H9 (cell line): ENCODE results near the gene MYOF. TPM values are rescaled to one million over a fixed set of nuclear protein-coding genes. Genes with fewer than 3 reads are reported as not detected.

ENCODE experiments used
- DNase-seq: peaks from one replicate; pipeline ENCODE4 v3.0.0-alpha.2; 2017
- H2AFZ ChIP-seq: one replicate; pipeline ENCODE4 v1.6.1; 2013; ENCODE audit warnings: mild to moderate bottlenecking, low read length, control low read depth, moderate library complexity
- H2AK5ac ChIP-seq: 2 replicates; pipeline ENCODE4 v1.6.1; 2013; ENCODE audit warnings: low read length, control low read depth, mixed read lengths; ENCODE audit not compliant: insufficient read length
- H2BK120ac ChIP-seq: one replicate; pipeline ENCODE4 v1.6.1; 2013; ENCODE audit warnings: low read depth, mild to moderate bottlenecking, low read length, control low read depth, inconsistent platforms; ENCODE audit not compliant: poor library complexity, severe bottlenecking
- H2BK12ac ChIP-seq: 2 replicates; pipeline ENCODE4 v1.6.1; 2013; ENCODE audit warnings: low read length, control low read depth, mixed read lengths, low read depth; ENCODE audit not compliant: insufficient read length
- H2BK15ac ChIP-seq: 2 replicates; pipeline ENCODE4 v1.6.1; 2013; ENCODE audit warnings: low read depth, low read length, control low read depth
- H2BK20ac ChIP-seq: one replicate; pipeline ENCODE4 v1.6.1; 2013; ENCODE audit warnings: low read depth, mild to moderate bottlenecking, low read length, control low read depth, inconsistent platforms; ENCODE audit not compliant: poor library complexity, severe bottlenecking
- H2BK5ac ChIP-seq: 2 replicates; pipeline ENCODE4 v1.6.1; 2013; ENCODE audit warnings: low read length, control low read depth, mixed read lengths; ENCODE audit not compliant: insufficient read length
- H3K14ac ChIP-seq: 2 replicates; pipeline ENCODE4 v1.6.1; 2013; ENCODE audit warnings: low read length, control low read depth; ENCODE audit not compliant: insufficient read depth
- H3K18ac ChIP-seq: 2 replicates; pipeline ENCODE4 v1.6.1; 2013; ENCODE audit warnings: low read depth, mild to moderate bottlenecking, mixed read lengths, low read length, control low read depth; ENCODE audit not compliant: insufficient read length
- H3K23ac ChIP-seq: 2 replicates; pipeline ENCODE4 v1.6.1; 2013; ENCODE audit warnings: low read length, control low read depth, mixed read lengths, low read depth; ENCODE audit not compliant: insufficient read length
- H3K23me2 ChIP-seq: 2 replicates; pipeline ENCODE4 v1.6.1; 2013; ENCODE audit warnings: low read depth, mild to moderate bottlenecking, mixed read lengths, low read length, control low read depth; ENCODE audit not compliant: insufficient read length, poor library complexity, severe bottlenecking
- H3K27ac ChIP-seq: 2 replicates; pipeline ENCODE4 v1.5.1; 2013; ENCODE audit warnings: low read length, control low read depth, mixed read lengths, low read depth; ENCODE audit not compliant: insufficient read length
- H3K27me3 ChIP-seq: 2 replicates; pipeline ENCODE4 v1.6.1; 2013; ENCODE audit warnings: low read length, control low read depth, inconsistent platforms; ENCODE audit not compliant: insufficient read depth
- H3K4ac ChIP-seq: 2 replicates; pipeline ENCODE4 v1.6.1; 2013; ENCODE audit warnings: low read depth, mild to moderate bottlenecking, control low read depth, inconsistent platforms, low read length, moderate library complexity
- H3K4me1 ChIP-seq: 2 replicates; pipeline ENCODE4 v1.6.1; 2013; ENCODE audit warnings: low read length, control low read depth, inconsistent platforms; ENCODE audit not compliant: insufficient read depth
- H3K4me2 ChIP-seq: 2 replicates; pipeline ENCODE4 v1.6.1; 2013; ENCODE audit warnings: low read length, control low read depth, mixed read lengths; ENCODE audit not compliant: insufficient read length, insufficient read depth
- H3K56ac ChIP-seq: 2 replicates; pipeline ENCODE4 v1.6.1; 2013; ENCODE audit warnings: low read depth, mild to moderate bottlenecking, mixed read lengths, low read length, control low read depth; ENCODE audit not compliant: insufficient read length
- H3K79me1 ChIP-seq: 2 replicates; pipeline ENCODE4 v1.6.1; 2013; ENCODE audit warnings: low read depth, mild to moderate bottlenecking, moderate library complexity, low read length, control low read depth, inconsistent platforms; ENCODE audit not compliant: insufficient read depth, poor library complexity, severe bottlenecking
- H3K79me2 ChIP-seq: 2 replicates; pipeline ENCODE4 v1.6.1; 2013; ENCODE audit warnings: low read length, control low read depth, inconsistent platforms; ENCODE audit not compliant: insufficient read depth
- H3K9ac ChIP-seq: 2 replicates; pipeline ENCODE4 v1.6.1; 2013; ENCODE audit warnings: low read length, control low read depth, mixed read lengths; ENCODE audit not compliant: insufficient read length; ENCODE audit errors: extremely low read depth
- H3K9me3 ChIP-seq: one replicate; pipeline ENCODE4 v1.6.1; 2013; ENCODE audit warnings: low read depth, low read length, inconsistent platforms; ENCODE audit not compliant: control insufficient read depth
- H3T11ph ChIP-seq: one replicate; pipeline ENCODE4 v1.6.1; 2013; ENCODE audit warnings: mild to moderate bottlenecking, low read length, control low read depth, inconsistent platforms
- H4K20me1 ChIP-seq: one replicate; pipeline ENCODE4 v1.6.1; 2013; ENCODE audit not compliant: control insufficient read depth, insufficient read length, insufficient read depth
- H4K5ac ChIP-seq: 2 replicates; pipeline ENCODE4 v1.6.1; 2013; ENCODE audit warnings: low read depth, mild to moderate bottlenecking, mixed read lengths, low read length, control low read depth; ENCODE audit not compliant: insufficient read length
- H4K8ac ChIP-seq: replicated peaks from 2 replicates; pipeline ENCODE4 v1.6.1; 2013; ENCODE audit warnings: low read length, control low read depth, mixed read lengths, low read depth; ENCODE audit not compliant: insufficient read length
- H4K91ac ChIP-seq: 2 replicates; pipeline ENCODE4 v1.6.1; 2013; ENCODE audit warnings: low read depth, mild to moderate bottlenecking, moderate library complexity, mixed read lengths, low read length, control low read depth; ENCODE audit not compliant: insufficient read length
- H3K27ac Mint-ChIP-seq, 3 experiments: 2 replicates in 2 of 3; 3 replicates in 1 of 3; pipeline ENCODE4 v1.8.0; 2020 to 2021; ENCODE audit warnings: mixed read lengths in 3 of 3, mild to moderate bottlenecking in 1 of 3, moderate library complexity in 1 of 3
- H3K27me3 Mint-ChIP-seq: 2 replicates; pipeline ENCODE4 v1.8.0; 2021; ENCODE audit warnings: low read depth, mild to moderate bottlenecking, moderate library complexity, mixed read lengths
- H3K36me3 Mint-ChIP-seq, 3 experiments: 2 replicates in 2 of 3; 3 replicates in 1 of 3; pipeline ENCODE4 v1.8.0; 2020 to 2021; ENCODE audit warnings: low read depth in 3 of 3, mixed read lengths in 3 of 3; ENCODE audit not compliant: insufficient read depth in 1 of 3
- H3K4me1 Mint-ChIP-seq, 2 experiments: 2 replicates each; pipeline ENCODE4 v1.8.0; 2020; ENCODE audit warnings: mixed read lengths in 2 of 2
- H3K4me3 Mint-ChIP-seq, 2 experiments: 2 replicates in 1 of 2; 3 replicates in 1 of 2; pipeline ENCODE4 v1.8.0; 2020 to 2021; ENCODE audit warnings: mild to moderate bottlenecking in 2 of 2, mixed read lengths in 2 of 2, moderate library complexity in 1 of 2
- H3K9me3 Mint-ChIP-seq, 2 experiments: 2 replicates in 1 of 2; 3 replicates in 1 of 2; pipeline ENCODE4 v1.8.0; 2020; ENCODE audit warnings: mild to moderate bottlenecking in 2 of 2, mixed read lengths in 2 of 2, moderate library complexity in 1 of 2
- WGBS: extraction: QIAGEN DNeasy Blood & Tissue Kit; methylation state at CpG from one replicate; pipeline ENCODE4 v1.1.7; 2013; ENCODE audit warnings: missing lambda C conversion rate, low lambda C conversion rate, mixed read lengths; ENCODE audit not compliant: insufficient read length; ENCODE audit errors: extremely low coverage; 5-methylcytosine and 5-hydroxymethylcytosine counted together
- total RNA-seq: library from RNA; stranded (reverse); gene quantifications from 2 replicates; pipeline ENCODE4 v1.2.1, GENCODE V29; 2021
- TF ChIP-seq, protein P1 (sequence below): fragments of 200-600 bp; sonication (generic); conservative IDR thresholded peaks from 3 replicates; pipeline ENCODE4 v1.8.0; 2021; ENCODE audit warnings: antibody characterized with exemption, mild to moderate bottlenecking

Gene MYOF
- total RNA-seq, 1 experiment from 2014 or later: 2.8 TPM

DNA sequence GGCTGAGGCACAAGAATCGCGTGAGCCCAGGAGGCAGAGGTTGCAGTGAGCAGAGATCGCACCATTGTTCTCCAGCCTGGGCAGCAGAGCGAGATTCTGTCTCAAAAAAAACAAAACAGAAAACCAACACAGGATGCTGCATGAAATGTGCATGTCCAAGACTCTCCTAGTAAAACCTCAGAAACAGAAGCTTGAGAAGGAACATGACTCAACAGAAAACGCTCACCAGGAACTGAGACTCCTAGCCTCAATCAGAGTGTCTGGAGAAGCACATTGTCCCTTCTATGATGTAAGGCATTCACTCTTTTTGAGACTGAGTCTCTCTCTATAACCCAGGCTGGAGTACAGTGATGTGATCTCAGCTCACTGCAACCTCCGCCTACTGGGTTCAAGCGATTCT lies 168.3 kb downstream of the MYOF start:
- no peak overlapping the region for H3K4me3 Mint-ChIP-seq
- H3K23me2 ChIP-seq: no peaks in the 10 kb centered on the region
- H3K9ac ChIP-seq: no peak overlapping the region
- DNase-seq: no peak
- no peak overlapping the region for H2AK5ac ChIP-seq
- no peak overlapping the region for H2AFZ ChIP-seq
- peaks cover 19 to 28% of the 10 kb centered on the region in 2 experiments for H3K4me1 Mint-ChIP-seq
- H3K18ac ChIP-seq: no peak overlapping the region
- no peak overlapping the region for H3K23ac ChIP-seq
- no peaks in the 10 kb centered on the region for H4K20me1 ChIP-seq
- H2BK120ac ChIP-seq: no peak overlapping the region
- H3K4ac ChIP-seq: no peak overlapping the region
- WGBS: no CpG with 5 or more reads among the region's 7 CpGs
- no peak overlapping the region; a peak in 1 of 7 replicates for H3K27ac Mint-ChIP-seq
- TF ChIP-seq, protein P1, sequence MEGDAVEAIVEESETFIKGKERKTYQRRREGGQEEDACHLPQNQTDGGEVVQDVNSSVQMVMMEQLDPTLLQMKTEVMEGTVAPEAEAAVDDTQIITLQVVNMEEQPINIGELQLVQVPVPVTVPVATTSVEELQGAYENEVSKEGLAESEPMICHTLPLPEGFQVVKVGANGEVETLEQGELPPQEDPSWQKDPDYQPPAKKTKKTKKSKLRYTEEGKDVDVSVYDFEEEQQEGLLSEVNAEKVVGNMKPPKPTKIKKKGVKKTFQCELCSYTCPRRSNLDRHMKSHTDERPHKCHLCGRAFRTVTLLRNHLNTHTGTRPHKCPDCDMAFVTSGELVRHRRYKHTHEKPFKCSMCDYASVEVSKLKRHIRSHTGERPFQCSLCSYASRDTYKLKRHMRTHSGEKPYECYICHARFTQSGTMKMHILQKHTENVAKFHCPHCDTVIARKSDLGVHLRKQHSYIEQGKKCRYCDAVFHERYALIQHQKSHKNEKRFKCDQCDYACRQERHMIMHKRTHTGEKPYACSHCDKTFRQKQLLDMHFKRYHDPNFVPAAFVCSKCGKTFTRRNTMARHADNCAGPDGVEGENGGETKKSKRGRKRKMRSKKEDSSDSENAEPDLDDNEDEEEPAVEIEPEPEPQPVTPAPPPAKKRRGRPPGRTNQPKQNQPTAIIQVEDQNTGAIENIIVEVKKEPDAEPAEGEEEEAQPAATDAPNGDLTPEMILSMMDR: no peak
- no peak overlapping the region for H4K5ac ChIP-seq
- no peak overlapping the region for H2BK12ac ChIP-seq
- no peaks in the 10 kb centered on the region for H3K9me3 Mint-ChIP-seq
- no peak overlapping the region for H4K8ac ChIP-seq
- H4K91ac ChIP-seq: no peak overlapping the region
- H3K14ac ChIP-seq: no peak overlapping the region
- H2BK15ac ChIP-seq: no peak overlapping the region
- H3K36me3 Mint-ChIP-seq: peaks cover 0 to 28% (median 12%) of the 10 kb centered on the region in 3 experiments; a peak in 3 of 7 replicates
- H3K79me2 ChIP-seq: no peaks in the 10 kb centered on the region
- H3K9me3 ChIP-seq: no peaks in the 10 kb centered on the region
- H3K79me1 ChIP-seq: no peaks in the 10 kb centered on the region
- no peak overlapping the region for H3K4me2 ChIP-seq
- H2BK20ac ChIP-seq: no peak overlapping the region
- no peak overlapping the region for H3T11ph ChIP-seq
- no peaks in the 10 kb centered on the region for H3K27me3 Mint-ChIP-seq
- no peak overlapping the region for H3K56ac ChIP-seq
- no peak overlapping the region for H3K27ac ChIP-seq
- H2BK5ac ChIP-seq: no peak overlapping the region
- H3K27me3 ChIP-seq: no peaks in the 10 kb centered on the region
- H3K4me1 ChIP-seq: no peaks in the 10 kb centered on the region; the same call in 1 of the 2 replicates
